HG02588 (cell line): ENCODE data around the gene ACLY.
"Not testable (repeated sequence)": the region's sequence is repeated elsewhere in the genome, so short reads cannot be mapped to it uniquely, and the experiment has no call there.

Source experiments
- ATAC-seq: cut with Tn5 transposase; IDR thresholded peaks from one replicate; pipeline ENCODE4 v1.9.1; 2021; ENCODE audit warnings: mild to moderate bottlenecking, moderate library complexity; ENCODE audit not compliant: unreplicated experiment

The ACLY gene

GRCh38 chr17:41835800-41836549, 82.8 kb downstream of the ACLY start, which contains the start of gene NT5C3B:
Gene NT5C3B, minus strand, starts transcription at chr17:41836232. Its CDS starts 39 bp downstream, at chr17:41836193.
- ATAC-seq, result peak; percentile 61

GRCh38 chr17:41835214-41835799, 83.4 kb downstream of the ACLY start:
- peak; percentile 26 for ATAC-seq

GRCh38 chr17:41829961-41830360, 88.8 kb downstream of the ACLY start:
- ATAC-seq, result not testable (repeated sequence)

GRCh38 chr17:41825175-41825845, 93.4 kb downstream of the ACLY start:
- no peak for ATAC-seq

GRCh38 chr17:41824086-41824485, 94.7 kb downstream of the ACLY start:
- ATAC-seq, result no peak

- ATAC-seq, result no peak
These were observed 95.2 kb downstream of the ACLY start for GRCh38 chr17:41823580-41823979.

- no peak for ATAC-seq
These were observed 95.6 kb downstream of the ACLY start for GRCh38 chr17:41823141-41823524.

GRCh38 chr17:41822216-41823140, 96.3 kb downstream of the ACLY start:
- ATAC-seq, result no peak

GRCh38 chr17:41821776-41822175, 97.0 kb downstream of the ACLY start:
- no peak for ATAC-seq

- no peak for ATAC-seq
These were observed 100.7 kb downstream of the ACLY start for GRCh38 chr17:41818024-41818423.
